ENCODE results near the gene MARCHF4. TPM values are rescaled to one million over a fixed set of nuclear protein-coding genes. Genes with fewer than 3 reads are reported as not detected.
"Not testable (repeated sequence)": the region's sequence is repeated elsewhere in the genome, so short reads cannot be mapped to it uniquely, and the experiment has no call there.

The MARCHF4 gene
- total RNA-seq, 1 donor from 2014 or later = not detected

DNA sequence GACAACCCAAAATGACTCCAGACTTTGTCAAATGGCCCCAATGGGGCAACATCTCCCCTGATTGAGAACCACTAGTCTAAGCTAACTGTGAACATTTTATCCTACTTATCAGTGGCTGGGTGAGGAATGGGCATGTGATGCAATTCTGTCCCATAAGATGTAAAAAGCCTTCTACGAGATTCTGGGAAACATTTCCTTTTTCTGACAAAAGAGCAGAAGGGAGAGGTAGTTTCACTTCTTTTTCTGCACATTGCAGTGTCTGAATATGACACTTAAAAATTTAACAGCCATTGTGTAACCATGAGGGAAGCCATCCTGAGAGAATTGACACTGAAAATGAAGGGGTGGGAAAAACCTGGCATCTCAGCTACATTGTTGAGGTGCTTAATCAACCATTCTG is 17.3 kb upstream of the MARCHF4 start:
- no peaks in the 10 kb centered on the region for H3K4me1 ChIP-seq
- intact Hi-C loops (cut with DNase I) = no loop called here
- DNase-seq (ENCODE audit: low spot score in 2 of 2) = no peak
- no peak overlapping the region for H3K27ac ChIP-seq
- H3K4me3 ChIP-seq = no peak overlapping the region
- no peaks in the 10 kb centered on the region for H3K9me3 ChIP-seq
- no peaks in the 10 kb centered on the region for H3K27me3 ChIP-seq
- TF ChIP-seq, protein P1, sequence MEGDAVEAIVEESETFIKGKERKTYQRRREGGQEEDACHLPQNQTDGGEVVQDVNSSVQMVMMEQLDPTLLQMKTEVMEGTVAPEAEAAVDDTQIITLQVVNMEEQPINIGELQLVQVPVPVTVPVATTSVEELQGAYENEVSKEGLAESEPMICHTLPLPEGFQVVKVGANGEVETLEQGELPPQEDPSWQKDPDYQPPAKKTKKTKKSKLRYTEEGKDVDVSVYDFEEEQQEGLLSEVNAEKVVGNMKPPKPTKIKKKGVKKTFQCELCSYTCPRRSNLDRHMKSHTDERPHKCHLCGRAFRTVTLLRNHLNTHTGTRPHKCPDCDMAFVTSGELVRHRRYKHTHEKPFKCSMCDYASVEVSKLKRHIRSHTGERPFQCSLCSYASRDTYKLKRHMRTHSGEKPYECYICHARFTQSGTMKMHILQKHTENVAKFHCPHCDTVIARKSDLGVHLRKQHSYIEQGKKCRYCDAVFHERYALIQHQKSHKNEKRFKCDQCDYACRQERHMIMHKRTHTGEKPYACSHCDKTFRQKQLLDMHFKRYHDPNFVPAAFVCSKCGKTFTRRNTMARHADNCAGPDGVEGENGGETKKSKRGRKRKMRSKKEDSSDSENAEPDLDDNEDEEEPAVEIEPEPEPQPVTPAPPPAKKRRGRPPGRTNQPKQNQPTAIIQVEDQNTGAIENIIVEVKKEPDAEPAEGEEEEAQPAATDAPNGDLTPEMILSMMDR (IDR thresholded peaks at IDR 0.05) = no peak
- no peaks in the 10 kb centered on the region for H3K36me3 ChIP-seq

DNA sequence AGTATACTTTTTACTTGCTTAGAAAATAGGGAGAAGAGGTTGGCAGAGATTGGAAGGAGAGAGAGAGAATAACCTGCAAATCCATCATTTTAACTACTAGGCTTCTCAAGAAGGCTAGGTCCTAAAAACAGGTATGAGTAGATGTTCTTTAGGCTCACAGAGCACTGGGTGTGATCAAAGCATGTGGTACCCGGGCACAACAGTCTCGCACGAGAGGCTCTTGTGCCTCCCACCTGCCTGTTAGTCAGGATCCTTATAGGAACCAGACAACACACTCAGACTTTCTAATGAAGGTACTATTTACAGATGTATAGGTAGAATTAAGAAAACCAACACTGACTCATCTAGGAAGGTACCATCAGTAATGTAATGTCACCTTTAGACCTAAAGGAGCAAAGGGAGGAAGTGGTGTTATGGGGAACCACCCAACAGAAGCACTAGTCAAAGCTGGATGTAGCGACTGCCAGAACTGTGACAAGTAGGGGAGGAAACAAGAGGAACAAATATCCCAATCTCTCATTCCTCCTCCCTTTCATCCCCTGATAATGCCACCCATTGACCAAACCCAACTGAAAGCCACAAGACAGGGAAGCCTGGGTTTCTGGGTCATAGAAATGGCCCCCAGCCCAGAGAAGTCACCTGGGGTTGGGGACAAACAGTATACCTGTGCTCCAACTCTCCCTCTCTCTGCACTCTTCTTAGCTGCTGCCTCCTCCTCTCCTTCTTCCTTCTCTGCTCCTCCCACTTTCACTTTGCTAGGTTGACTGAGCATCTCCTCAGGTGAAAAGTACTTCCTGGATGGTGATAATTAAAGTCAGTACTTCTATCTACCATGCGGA is 16.0 kb upstream of the MARCHF4 start:
- intact Hi-C loops (cut with DNase I) = no loop called here
- H3K27me3 ChIP-seq = no peaks in the 10 kb centered on the region
- DNase-seq (ENCODE audit: low spot score in 2 of 2) = no peak
- TF ChIP-seq, protein P1 (IDR thresholded peaks at IDR 0.05) = no peak
- H3K27ac ChIP-seq = no peak overlapping the region
- no peaks in the 10 kb centered on the region for H3K9me3 ChIP-seq
- no peaks in the 10 kb centered on the region for H3K4me1 ChIP-seq
- no peaks in the 10 kb centered on the region for H3K36me3 ChIP-seq
- H3K4me3 ChIP-seq = no peak overlapping the region

- H3K9me3 ChIP-seq = no peaks in the 10 kb centered on the region
- DNase-seq (ENCODE audit: low spot score in 2 of 2) = no peak
- no peak overlapping the region for H3K27ac ChIP-seq
- H3K4me3 ChIP-seq = no peak overlapping the region
- TF ChIP-seq, protein P1 (IDR thresholded peaks at IDR 0.05) = no peak
- H3K27me3 ChIP-seq = no peaks in the 10 kb centered on the region
- H3K36me3 ChIP-seq = no peaks in the 10 kb centered on the region
- intact Hi-C loops (cut with DNase I) = no loop called here
- H3K4me1 ChIP-seq = no peaks in the 10 kb centered on the region
Measured at GRCh38 chr2:216387262-216387661, 15.0 kb upstream of the MARCHF4 start.

GRCh38 chr2:216385478-216385877 is 13.2 kb upstream of the MARCHF4 start:
- intact Hi-C loops (cut with DNase I) = no loop called here
- Histone ChIP-seq H3K4me1 (no peaks in the 10 kb centered on the region), H3K27me3 (no peaks in the 10 kb centered on the region), H3K4me3 (no peak overlapping the region), H3K27ac (no peak overlapping the region), H3K9me3 (no peaks in the 10 kb centered on the region), H3K36me3 (no peaks in the 10 kb centered on the region)
- DNase-seq (ENCODE audit: low spot score in 2 of 2) = no peak
- TF ChIP-seq, protein P1 (IDR thresholded peaks at IDR 0.05) = no peak

- H3K27me3 ChIP-seq; H3K4me3 ChIP-seq; intact Hi-C loops (cut with DNase I); H3K9me3 ChIP-seq; H3K36me3 ChIP-seq; H3K27ac ChIP-seq; H3K4me1 ChIP-seq; DNase-seq (ENCODE audit: low spot score in 2 of 2): not testable (repeated sequence)
Measured at GRCh38 chr2:216384409-216384808, 12.1 kb upstream of the MARCHF4 start.

- Histone ChIP-seq H3K27me3 (no peaks in the 10 kb centered on the region), H3K9me3 (no peaks in the 10 kb centered on the region), H3K27ac (no peak overlapping the region), H3K4me1 (no peaks in the 10 kb centered on the region), H3K36me3 (no peaks in the 10 kb centered on the region), H3K4me3 (no peak overlapping the region)
- intact Hi-C loops (cut with DNase I) = no loop called here
- TF ChIP-seq, protein P1 (IDR thresholded peaks at IDR 0.05) = no peak
- DNase-seq (ENCODE audit: low spot score in 2 of 2) = no peak
Measured at GRCh38 chr2:216379977-216380376, 7.7 kb upstream of the MARCHF4 start.

Measured in ascending aorta (tissue), 2 donors.